Measurements from ENCODE around the gene KRT3. TPM values are rescaled to one million over a fixed set of nuclear protein-coding genes. Genes with fewer than 3 reads are reported as not detected.

KRT3 gene
- total RNA-seq, 4 donors from 2014 or later = not detected

- TF ChIP-seq POLR2A (IDR thresholded peaks at IDR 0.05; ENCODE audit: low read depth) (no peak), CTCF (IDR thresholded peaks at IDR 0.05) (no peak)
- no peaks in the 10 kb centered on the region for H3K4me1 ChIP-seq
- intact Hi-C loops (cut with DNase I) = no loop called here
- DNase-seq (ENCODE audit: extremely low spot score) = no peak
- 80% methylated on average over 5 of the region's 5 CpGs for WGBS
- H3K4me3 ChIP-seq = no peak overlapping the region
- H3K27ac ChIP-seq (replicated peaks in 1 of 4) = no peak overlapping the region
- H3K9me3 ChIP-seq = no peaks in the 10 kb centered on the region
- H3K36me3 ChIP-seq = no peaks in the 10 kb centered on the region
- H3K27me3 ChIP-seq = peaks cover 0 to 33% (median 0%) of the 10 kb centered on the region in 4 donors
Observed at GRCh38 chr12:52745554-52745953, 50.4 kb downstream of the KRT3 start.

GRCh38 chr12:52744493-52745156 lies 51.3 kb downstream of the KRT3 start:
- Histone ChIP-seq H3K4me3 (no peak overlapping the region), H3K27me3 (peaks cover 0 to 38% (median 0%) of the 10 kb centered on the region in 4 donors), H3K36me3 (no peaks in the 10 kb centered on the region), H3K27ac (replicated peaks in 1 of 4) (no peak overlapping the region), H3K4me1 (no peaks in the 10 kb centered on the region), H3K9me3 (no peaks in the 10 kb centered on the region)
- no peak for DNase-seq (ENCODE audit: extremely low spot score)
- intact Hi-C loops (cut with DNase I) = no loop called here
- TF ChIP-seq POLR2A (IDR thresholded peaks at IDR 0.05; ENCODE audit: low read depth) (no peak), CTCF (IDR thresholded peaks at IDR 0.05) (no peak), EP300 (IDR thresholded peaks at IDR 0.05) (no peak)
- WGBS = 78% methylated on average over 1 of the region's 1 CpG

GRCh38 chr12:52742822-52743457 lies 53.0 kb downstream of the KRT3 start:
- TF ChIP-seq POLR2A (IDR thresholded peaks at IDR 0.05; ENCODE audit: low read depth) (no peak), POLR2AphosphoS5 (IDR thresholded peaks at IDR 0.05) (no peak), CTCF (IDR thresholded peaks at IDR 0.05) (no peak), EP300 (IDR thresholded peaks at IDR 0.05) (no peak)
- Histone ChIP-seq H3K27me3 (peaks cover 0 to 41% (median 0%) of the 10 kb centered on the region in 4 donors), H3K4me1 (no peaks in the 10 kb centered on the region), H3K4me3 (no peak overlapping the region), H3K27ac (replicated peaks in 1 of 4) (no peak overlapping the region), H3K36me3 (no peaks in the 10 kb centered on the region), H3K9me3 (no peaks in the 10 kb centered on the region)
- 82% methylated on average over 3 of the region's 3 CpGs for WGBS
- no peak for DNase-seq (ENCODE audit: extremely low spot score)
- intact Hi-C loops (cut with DNase I) = no loop called here

GRCh38 chr12:52742196-52742580 lies 53.7 kb downstream of the KRT3 start:
- 83% methylated on average over 3 of the region's 7 CpGs for WGBS
- TF ChIP-seq CTCF (IDR thresholded peaks at IDR 0.05) (no peak), POLR2A (IDR thresholded peaks at IDR 0.05; ENCODE audit: low read depth) (no peak), POLR2AphosphoS5 (IDR thresholded peaks at IDR 0.05) (no peak), EP300 (IDR thresholded peaks at IDR 0.05) (no peak)

More at GRCh38 chr12:52742196-52742580, 53.7 kb downstream of the KRT3 start:
- intact Hi-C loops (cut with DNase I) = no loop called here
- no peak overlapping the region for H3K27ac ChIP-seq (replicated peaks in 1 of 4)
- H3K36me3 ChIP-seq = no peaks in the 10 kb centered on the region
- H3K9me3 ChIP-seq = no peaks in the 10 kb centered on the region
- no peak overlapping the region for H3K4me3 ChIP-seq
- H3K4me1 ChIP-seq = no peaks in the 10 kb centered on the region
- H3K27me3 ChIP-seq = peaks cover 0 to 39% (median 0%) of the 10 kb centered on the region in 4 donors
- DNase-seq (ENCODE audit: extremely low spot score) = no peak
